ENCODE measurements around the gene ANXA1. TPM values are rescaled to one million over a fixed set of nuclear protein-coding genes. Genes with fewer than 3 reads are reported as not detected.

The ANXA1 gene
- total and polyA plus RNA-seq, 2 experiments from 2014 or later, result 4.9 to 5.8 TPM

DNA sequence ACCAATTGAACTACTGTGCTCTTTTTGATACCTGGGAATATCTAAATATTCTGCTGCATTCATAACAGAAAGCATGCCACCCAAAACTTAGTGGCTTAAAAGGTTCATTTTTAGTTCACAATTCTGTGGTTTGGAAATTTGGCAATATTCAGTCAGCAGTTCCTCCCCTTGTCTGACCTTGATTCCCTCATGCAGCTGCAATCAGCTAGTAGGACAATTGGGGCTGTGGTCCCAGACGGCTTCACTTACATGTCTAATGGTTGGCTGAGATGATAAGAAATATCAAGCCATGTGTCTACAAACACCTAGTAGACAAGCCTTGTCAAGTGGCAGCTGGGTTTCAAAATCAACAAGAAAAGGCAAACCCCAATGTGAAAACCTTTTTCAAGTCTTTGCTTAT is 51.3 kb downstream of the ANXA1 start (continued):
- TF ChIP-seq, protein P1, sequence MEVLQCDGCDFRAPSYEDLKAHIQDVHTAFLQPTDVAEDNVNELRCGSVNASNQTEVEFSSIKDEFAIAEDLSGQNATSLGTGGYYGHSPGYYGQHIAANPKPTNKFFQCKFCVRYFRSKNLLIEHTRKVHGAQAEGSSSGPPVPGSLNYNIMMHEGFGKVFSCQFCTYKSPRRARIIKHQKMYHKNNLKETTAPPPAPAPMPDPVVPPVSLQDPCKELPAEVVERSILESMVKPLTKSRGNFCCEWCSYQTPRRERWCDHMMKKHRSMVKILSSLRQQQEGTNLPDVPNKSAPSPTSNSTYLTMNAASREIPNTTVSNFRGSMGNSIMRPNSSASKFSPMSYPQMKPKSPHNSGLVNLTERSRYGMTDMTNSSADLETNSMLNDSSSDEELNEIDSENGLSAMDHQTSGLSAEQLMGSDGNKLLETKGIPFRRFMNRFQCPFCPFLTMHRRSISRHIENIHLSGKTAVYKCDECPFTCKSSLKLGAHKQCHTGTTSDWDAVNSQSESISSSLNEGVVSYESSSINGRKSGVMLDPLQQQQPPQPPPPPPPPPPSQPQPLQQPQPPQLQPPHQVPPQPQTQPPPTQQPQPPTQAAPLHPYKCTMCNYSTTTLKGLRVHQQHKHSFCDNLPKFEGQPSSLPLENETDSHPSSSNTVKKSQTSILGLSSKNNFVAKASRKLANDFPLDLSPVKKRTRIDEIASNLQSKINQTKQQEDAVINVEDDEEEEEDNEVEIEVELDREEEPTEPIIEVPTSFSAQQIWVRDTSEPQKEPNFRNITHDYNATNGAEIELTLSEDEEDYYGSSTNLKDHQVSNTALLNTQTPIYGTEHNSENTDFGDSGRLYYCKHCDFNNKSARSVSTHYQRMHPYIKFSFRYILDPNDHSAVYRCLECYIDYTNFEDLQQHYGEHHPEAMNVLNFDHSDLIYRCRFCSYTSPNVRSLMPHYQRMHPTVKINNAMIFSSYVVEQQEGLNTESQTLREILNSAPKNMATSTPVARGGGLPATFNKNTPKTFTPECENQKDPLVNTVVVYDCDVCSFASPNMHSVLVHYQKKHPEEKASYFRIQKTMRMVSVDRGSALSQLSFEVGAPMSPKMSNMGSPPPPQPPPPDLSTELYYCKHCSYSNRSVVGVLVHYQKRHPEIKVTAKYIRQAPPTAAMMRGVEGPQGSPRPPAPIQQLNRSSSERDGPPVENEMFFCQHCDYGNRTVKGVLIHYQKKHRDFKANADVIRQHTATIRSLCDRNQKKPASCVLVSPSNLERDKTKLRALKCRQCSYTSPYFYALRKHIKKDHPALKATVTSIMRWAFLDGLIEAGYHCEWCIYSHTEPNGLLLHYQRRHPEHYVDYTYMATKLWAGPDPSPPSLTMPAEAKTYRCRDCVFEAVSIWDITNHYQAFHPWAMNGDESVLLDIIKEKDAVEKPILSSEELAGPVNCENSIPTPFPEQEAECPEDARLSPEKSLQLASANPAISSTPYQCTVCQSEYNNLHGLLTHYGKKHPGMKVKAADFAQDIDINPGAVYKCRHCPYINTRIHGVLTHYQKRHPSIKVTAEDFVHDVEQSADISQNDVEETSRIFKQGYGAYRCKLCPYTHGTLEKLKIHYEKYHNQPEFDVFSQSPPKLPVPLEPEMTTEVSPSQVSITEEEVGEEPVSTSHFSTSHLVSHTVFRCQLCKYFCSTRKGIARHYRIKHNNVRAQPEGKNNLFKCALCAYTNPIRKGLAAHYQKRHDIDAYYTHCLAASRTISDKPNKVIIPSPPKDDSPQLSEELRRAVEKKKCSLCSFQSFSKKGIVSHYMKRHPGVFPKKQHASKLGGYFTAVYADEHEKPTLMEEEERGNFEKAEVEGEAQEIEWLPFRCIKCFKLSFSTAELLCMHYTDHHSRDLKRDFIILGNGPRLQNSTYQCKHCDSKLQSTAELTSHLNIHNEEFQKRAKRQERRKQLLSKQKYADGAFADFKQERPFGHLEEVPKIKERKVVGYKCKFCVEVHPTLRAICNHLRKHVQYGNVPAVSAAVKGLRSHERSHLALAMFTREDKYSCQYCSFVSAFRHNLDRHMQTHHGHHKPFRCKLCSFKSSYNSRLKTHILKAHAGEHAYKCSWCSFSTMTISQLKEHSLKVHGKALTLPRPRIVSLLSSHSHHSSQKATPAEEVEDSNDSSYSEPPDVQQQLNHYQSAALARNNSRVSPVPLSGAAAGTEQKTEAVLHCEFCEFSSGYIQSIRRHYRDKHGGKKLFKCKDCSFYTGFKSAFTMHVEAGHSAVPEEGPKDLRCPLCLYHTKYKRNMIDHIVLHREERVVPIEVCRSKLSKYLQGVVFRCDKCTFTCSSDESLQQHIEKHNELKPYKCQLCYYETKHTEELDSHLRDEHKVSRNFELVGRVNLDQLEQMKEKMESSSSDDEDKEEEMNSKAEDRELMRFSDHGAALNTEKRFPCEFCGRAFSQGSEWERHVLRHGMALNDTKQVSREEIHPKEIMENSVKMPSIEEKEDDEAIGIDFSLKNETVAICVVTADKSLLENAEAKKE (CRISPR knock-in tag; IDR thresholded peaks at IDR 0.05), result no peak
- TF ChIP-seq STAT1 (IDR thresholded peaks at IDR 0.05; ENCODE audit: unreplicated experiment), result no peak
- TF ChIP-seq, protein P2, sequence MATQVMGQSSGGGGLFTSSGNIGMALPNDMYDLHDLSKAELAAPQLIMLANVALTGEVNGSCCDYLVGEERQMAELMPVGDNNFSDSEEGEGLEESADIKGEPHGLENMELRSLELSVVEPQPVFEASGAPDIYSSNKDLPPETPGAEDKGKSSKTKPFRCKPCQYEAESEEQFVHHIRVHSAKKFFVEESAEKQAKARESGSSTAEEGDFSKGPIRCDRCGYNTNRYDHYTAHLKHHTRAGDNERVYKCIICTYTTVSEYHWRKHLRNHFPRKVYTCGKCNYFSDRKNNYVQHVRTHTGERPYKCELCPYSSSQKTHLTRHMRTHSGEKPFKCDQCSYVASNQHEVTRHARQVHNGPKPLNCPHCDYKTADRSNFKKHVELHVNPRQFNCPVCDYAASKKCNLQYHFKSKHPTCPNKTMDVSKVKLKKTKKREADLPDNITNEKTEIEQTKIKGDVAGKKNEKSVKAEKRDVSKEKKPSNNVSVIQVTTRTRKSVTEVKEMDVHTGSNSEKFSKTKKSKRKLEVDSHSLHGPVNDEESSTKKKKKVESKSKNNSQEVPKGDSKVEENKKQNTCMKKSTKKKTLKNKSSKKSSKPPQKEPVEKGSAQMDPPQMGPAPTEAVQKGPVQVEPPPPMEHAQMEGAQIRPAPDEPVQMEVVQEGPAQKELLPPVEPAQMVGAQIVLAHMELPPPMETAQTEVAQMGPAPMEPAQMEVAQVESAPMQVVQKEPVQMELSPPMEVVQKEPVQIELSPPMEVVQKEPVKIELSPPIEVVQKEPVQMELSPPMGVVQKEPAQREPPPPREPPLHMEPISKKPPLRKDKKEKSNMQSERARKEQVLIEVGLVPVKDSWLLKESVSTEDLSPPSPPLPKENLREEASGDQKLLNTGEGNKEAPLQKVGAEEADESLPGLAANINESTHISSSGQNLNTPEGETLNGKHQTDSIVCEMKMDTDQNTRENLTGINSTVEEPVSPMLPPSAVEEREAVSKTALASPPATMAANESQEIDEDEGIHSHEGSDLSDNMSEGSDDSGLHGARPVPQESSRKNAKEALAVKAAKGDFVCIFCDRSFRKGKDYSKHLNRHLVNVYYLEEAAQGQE (IDR thresholded peaks at IDR 0.05; ENCODE audit: unreplicated experiment), result no peak

DNA sequence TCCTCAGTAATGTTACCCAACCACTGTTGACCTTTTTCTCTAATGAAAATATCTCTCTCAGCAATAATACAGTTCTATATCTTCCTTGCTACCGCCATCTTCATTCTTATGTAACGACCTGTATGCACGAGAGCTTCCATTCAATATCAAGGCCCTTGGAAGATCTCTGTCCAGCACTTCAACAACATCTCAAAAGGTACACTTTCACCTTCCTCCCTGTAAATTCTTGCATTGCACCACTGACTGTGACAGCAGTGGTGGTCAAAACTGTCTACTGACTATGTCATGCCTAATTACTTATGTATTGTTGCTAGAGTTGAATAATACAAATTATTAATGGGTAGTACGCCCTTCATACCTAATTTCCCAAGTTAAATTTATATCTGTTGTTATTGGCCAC is 53.3 kb downstream of the ANXA1 start:
- no peaks in the 10 kb centered on the region for H3K36me3 Mint-ChIP-seq (ENCODE audit: low read depth)
- ATAC-seq (no peak), DNase-seq (ENCODE audit: low spot score) (no peak)
- H3K9me3 Mint-ChIP-seq, result no peaks in the 10 kb centered on the region
- H3K4me1 ChIP-seq (ENCODE audit: insufficient read depth), result peaks cover 8% of the 10 kb centered on the region; the same call in 1 of the 2 replicates
- H3K79me2 ChIP-seq (replicated peaks; ENCODE audit: insufficient read depth), result no peaks in the 10 kb centered on the region
- H3K4me1 Mint-ChIP-seq, result peaks cover 12% of the 10 kb centered on the region; the same call in 2 of the 3 replicates
- H3K27me3 ChIP-seq (ENCODE audit: insufficient read depth), result no peaks in the 10 kb centered on the region
- no peak overlapping the region for H3K27ac Mint-ChIP-seq
- no peak overlapping the region for H2AFZ ChIP-seq
- H3K27ac ChIP-seq (ENCODE audit: low read depth), result no peak overlapping the region
- no peaks in the 10 kb centered on the region for H3F3A ChIP-seq (replicated peaks; ENCODE audit: low read depth)
- H3K4me3 Mint-ChIP-seq, result no peak overlapping the region
- no peaks in the 10 kb centered on the region for H4K20me1 ChIP-seq (replicated peaks; ENCODE audit: insufficient read depth)
- H3K4me2 ChIP-seq, result no peak overlapping the region
- no peaks in the 10 kb centered on the region for H3K27me3 Mint-ChIP-seq (ENCODE audit: insufficient read depth, low read depth, poor library complexity)
- H3K36me3 ChIP-seq (ENCODE audit: insufficient read depth), result no peaks in the 10 kb centered on the region
- H3K4me3 ChIP-seq, result no peak overlapping the region
- H3K9me2 ChIP-seq (ENCODE audit: insufficient read depth), result peaks cover 4% of the 10 kb centered on the region; the same call in 1 of the 2 replicates
- TF ChIP-seq, protein P1 (CRISPR knock-in tag; IDR thresholded peaks at IDR 0.05), result no peak
- TF ChIP-seq, protein P3, sequence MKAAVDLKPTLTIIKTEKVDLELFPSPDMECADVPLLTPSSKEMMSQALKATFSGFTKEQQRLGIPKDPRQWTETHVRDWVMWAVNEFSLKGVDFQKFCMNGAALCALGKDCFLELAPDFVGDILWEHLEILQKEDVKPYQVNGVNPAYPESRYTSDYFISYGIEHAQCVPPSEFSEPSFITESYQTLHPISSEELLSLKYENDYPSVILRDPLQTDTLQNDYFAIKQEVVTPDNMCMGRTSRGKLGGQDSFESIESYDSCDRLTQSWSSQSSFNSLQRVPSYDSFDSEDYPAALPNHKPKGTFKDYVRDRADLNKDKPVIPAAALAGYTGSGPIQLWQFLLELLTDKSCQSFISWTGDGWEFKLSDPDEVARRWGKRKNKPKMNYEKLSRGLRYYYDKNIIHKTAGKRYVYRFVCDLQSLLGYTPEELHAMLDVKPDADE (IDR thresholded peaks at IDR 0.05), result no peak
